H9 (cell line): ENCODE measurements around the gene PRSS1. TPM values are rescaled to one million over a fixed set of nuclear protein-coding genes. Genes with fewer than 3 reads are reported as not detected.

Source experiments
- DNase-seq: peaks from one replicate; pipeline ENCODE4 v3.0.0-alpha.2; 2017
- H2AFZ ChIP-seq: one replicate; pipeline ENCODE4 v1.6.1; 2013; ENCODE audit warnings: mild to moderate bottlenecking, low read length, control low read depth, moderate library complexity
- H2AK5ac ChIP-seq: 2 replicates; pipeline ENCODE4 v1.6.1; 2013; ENCODE audit warnings: low read length, control low read depth, mixed read lengths; ENCODE audit not compliant: insufficient read length
- H2BK120ac ChIP-seq: one replicate; pipeline ENCODE4 v1.6.1; 2013; ENCODE audit warnings: low read depth, mild to moderate bottlenecking, low read length, control low read depth, inconsistent platforms; ENCODE audit not compliant: poor library complexity, severe bottlenecking
- H2BK12ac ChIP-seq: 2 replicates; pipeline ENCODE4 v1.6.1; 2013; ENCODE audit warnings: low read length, control low read depth, mixed read lengths, low read depth; ENCODE audit not compliant: insufficient read length
- H2BK15ac ChIP-seq: 2 replicates; pipeline ENCODE4 v1.6.1; 2013; ENCODE audit warnings: low read depth, low read length, control low read depth
- H2BK20ac ChIP-seq: one replicate; pipeline ENCODE4 v1.6.1; 2013; ENCODE audit warnings: low read depth, mild to moderate bottlenecking, low read length, control low read depth, inconsistent platforms; ENCODE audit not compliant: poor library complexity, severe bottlenecking
- H2BK5ac ChIP-seq: 2 replicates; pipeline ENCODE4 v1.6.1; 2013; ENCODE audit warnings: low read length, control low read depth, mixed read lengths; ENCODE audit not compliant: insufficient read length
- H3K14ac ChIP-seq: 2 replicates; pipeline ENCODE4 v1.6.1; 2013; ENCODE audit warnings: low read length, control low read depth; ENCODE audit not compliant: insufficient read depth
- H3K18ac ChIP-seq: 2 replicates; pipeline ENCODE4 v1.6.1; 2013; ENCODE audit warnings: low read depth, mild to moderate bottlenecking, mixed read lengths, low read length, control low read depth; ENCODE audit not compliant: insufficient read length
- H3K23ac ChIP-seq: 2 replicates; pipeline ENCODE4 v1.6.1; 2013; ENCODE audit warnings: low read length, control low read depth, mixed read lengths, low read depth; ENCODE audit not compliant: insufficient read length
- H3K23me2 ChIP-seq: 2 replicates; pipeline ENCODE4 v1.6.1; 2013; ENCODE audit warnings: low read depth, mild to moderate bottlenecking, mixed read lengths, low read length, control low read depth; ENCODE audit not compliant: insufficient read length, poor library complexity, severe bottlenecking
- H3K27ac ChIP-seq: 2 replicates; pipeline ENCODE4 v1.5.1; 2013; ENCODE audit warnings: low read length, control low read depth, mixed read lengths, low read depth; ENCODE audit not compliant: insufficient read length
- H3K27me3 ChIP-seq: 2 replicates; pipeline ENCODE4 v1.6.1; 2013; ENCODE audit warnings: low read length, control low read depth, inconsistent platforms; ENCODE audit not compliant: insufficient read depth
- H3K4ac ChIP-seq: 2 replicates; pipeline ENCODE4 v1.6.1; 2013; ENCODE audit warnings: low read depth, mild to moderate bottlenecking, control low read depth, inconsistent platforms, low read length, moderate library complexity
- H3K4me1 ChIP-seq: 2 replicates; pipeline ENCODE4 v1.6.1; 2013; ENCODE audit warnings: low read length, control low read depth, inconsistent platforms; ENCODE audit not compliant: insufficient read depth
- H3K4me2 ChIP-seq: 2 replicates; pipeline ENCODE4 v1.6.1; 2013; ENCODE audit warnings: low read length, control low read depth, mixed read lengths; ENCODE audit not compliant: insufficient read length, insufficient read depth
- H3K56ac ChIP-seq: 2 replicates; pipeline ENCODE4 v1.6.1; 2013; ENCODE audit warnings: low read depth, mild to moderate bottlenecking, mixed read lengths, low read length, control low read depth; ENCODE audit not compliant: insufficient read length
- H3K79me1 ChIP-seq: 2 replicates; pipeline ENCODE4 v1.6.1; 2013; ENCODE audit warnings: low read depth, mild to moderate bottlenecking, moderate library complexity, low read length, control low read depth, inconsistent platforms; ENCODE audit not compliant: insufficient read depth, poor library complexity, severe bottlenecking
- H3K79me2 ChIP-seq: 2 replicates; pipeline ENCODE4 v1.6.1; 2013; ENCODE audit warnings: low read length, control low read depth, inconsistent platforms; ENCODE audit not compliant: insufficient read depth
- H3K9ac ChIP-seq: 2 replicates; pipeline ENCODE4 v1.6.1; 2013; ENCODE audit warnings: low read length, control low read depth, mixed read lengths; ENCODE audit not compliant: insufficient read length; ENCODE audit errors: extremely low read depth
- H3K9me3 ChIP-seq: one replicate; pipeline ENCODE4 v1.6.1; 2013; ENCODE audit warnings: low read depth, low read length, inconsistent platforms; ENCODE audit not compliant: control insufficient read depth
- H3T11ph ChIP-seq: one replicate; pipeline ENCODE4 v1.6.1; 2013; ENCODE audit warnings: mild to moderate bottlenecking, low read length, control low read depth, inconsistent platforms
- H4K20me1 ChIP-seq: one replicate; pipeline ENCODE4 v1.6.1; 2013; ENCODE audit not compliant: control insufficient read depth, insufficient read length, insufficient read depth
- H4K5ac ChIP-seq: 2 replicates; pipeline ENCODE4 v1.6.1; 2013; ENCODE audit warnings: low read depth, mild to moderate bottlenecking, mixed read lengths, low read length, control low read depth; ENCODE audit not compliant: insufficient read length
- H4K8ac ChIP-seq: replicated peaks from 2 replicates; pipeline ENCODE4 v1.6.1; 2013; ENCODE audit warnings: low read length, control low read depth, mixed read lengths, low read depth; ENCODE audit not compliant: insufficient read length
- H4K91ac ChIP-seq: 2 replicates; pipeline ENCODE4 v1.6.1; 2013; ENCODE audit warnings: low read depth, mild to moderate bottlenecking, moderate library complexity, mixed read lengths, low read length, control low read depth; ENCODE audit not compliant: insufficient read length
- H3K27ac Mint-ChIP-seq, 3 experiments: 2 replicates in 2 of 3; 3 replicates in 1 of 3; pipeline ENCODE4 v1.8.0; 2020 to 2021; ENCODE audit warnings: mixed read lengths in 3 of 3, mild to moderate bottlenecking in 1 of 3, moderate library complexity in 1 of 3
- H3K27me3 Mint-ChIP-seq: 2 replicates; pipeline ENCODE4 v1.8.0; 2021; ENCODE audit warnings: low read depth, mild to moderate bottlenecking, moderate library complexity, mixed read lengths
- H3K36me3 Mint-ChIP-seq, 3 experiments: 2 replicates in 2 of 3; 3 replicates in 1 of 3; pipeline ENCODE4 v1.8.0; 2020 to 2021; ENCODE audit warnings: low read depth in 3 of 3, mixed read lengths in 3 of 3; ENCODE audit not compliant: insufficient read depth in 1 of 3
- H3K4me1 Mint-ChIP-seq, 2 experiments: 2 replicates each; pipeline ENCODE4 v1.8.0; 2020; ENCODE audit warnings: mixed read lengths in 2 of 2
- H3K4me3 Mint-ChIP-seq, 2 experiments: 2 replicates in 1 of 2; 3 replicates in 1 of 2; pipeline ENCODE4 v1.8.0; 2020 to 2021; ENCODE audit warnings: mild to moderate bottlenecking in 2 of 2, mixed read lengths in 2 of 2, moderate library complexity in 1 of 2
- H3K9me3 Mint-ChIP-seq, 2 experiments: 2 replicates in 1 of 2; 3 replicates in 1 of 2; pipeline ENCODE4 v1.8.0; 2020; ENCODE audit warnings: mild to moderate bottlenecking in 2 of 2, mixed read lengths in 2 of 2, moderate library complexity in 1 of 2
- CTCF ChIP-seq: fragments of 200-600 bp; sonication (generic); conservative IDR thresholded peaks from 3 replicates; pipeline ENCODE4 v1.8.0; 2021; ENCODE audit warnings: antibody characterized with exemption, mild to moderate bottlenecking
- WGBS: extraction: QIAGEN DNeasy Blood & Tissue Kit; methylation state at CpG from one replicate; pipeline ENCODE4 v1.1.7; 2013; ENCODE audit warnings: missing lambda C conversion rate, low lambda C conversion rate, mixed read lengths; ENCODE audit not compliant: insufficient read length; ENCODE audit errors: extremely low coverage; 5-methylcytosine and 5-hydroxymethylcytosine counted together
- total RNA-seq: library from RNA; stranded (reverse); gene quantifications from 2 replicates; pipeline ENCODE4 v1.2.1, GENCODE V29; 2021

PRSS1 gene
- total RNA-seq, 1 experiment from 2014 or later, result not detected

- no peak within 1 kb of the TSS for H3K9ac ChIP-seq
- H3K9me3 ChIP-seq, result no peaks in the 10 kb centered on the region
These were observed 21.5 kb downstream of the PRSS1 start, which contains the start of gene PRSS2 for GRCh38 chr7:142770661-142771352. Gene PRSS2 (plus strand): TSS chr7:142770970. CDS start chr7:142770983, 13 bp downstream.

More at GRCh38 chr7:142770661-142771352, 21.5 kb downstream of the PRSS1 start, which contains the start of gene PRSS2:
- Histone ChIP-seq H3K14ac (no peak within 1 kb of the TSS), H3K23me2 (no peaks in the 10 kb centered on the region), H4K8ac (no peak within 1 kb of the TSS), H3K4me1 (no peaks in the 10 kb centered on the region), H3K79me1 (no peaks in the 10 kb centered on the region), H3K79me2 (no peaks in the 10 kb centered on the region), H3K23ac (no peak within 1 kb of the TSS), H3K56ac (no peak within 1 kb of the TSS), H4K5ac (no peak within 1 kb of the TSS), H2AK5ac (no peak within 1 kb of the TSS), H2AFZ (no peak within 1 kb of the TSS), H2BK5ac (no peak within 1 kb of the TSS), H3K4me2 (no peak within 1 kb of the TSS), H3T11ph (no peak within 1 kb of the TSS), H4K20me1 (no peaks in the 10 kb centered on the region), H3K4ac (no peak within 1 kb of the TSS), H2BK15ac (no peak within 1 kb of the TSS), H3K18ac (no peak within 1 kb of the TSS), H3K27ac (no peak within 1 kb of the TSS), H3K27me3 (no peaks in the 10 kb centered on the region), H4K91ac (no peak within 1 kb of the TSS), H2BK12ac (no peak within 1 kb of the TSS), H2BK120ac (no peak within 1 kb of the TSS), H2BK20ac (no peak within 1 kb of the TSS)
- Mint-ChIP-seq H3K36me3 (no peaks in the 10 kb centered on the region), H3K9me3 (no peaks in the 10 kb centered on the region), H3K27me3 (peaks cover 16% of the 10 kb centered on the region), H3K4me1 (peaks cover 3 to 5% of the 10 kb centered on the region in 2 experiments; a peak in 3 of 4 replicates), H3K4me3 (no peak within 1 kb of the TSS), H3K27ac (no peak within 1 kb of the TSS)
- no CpG with 5 or more reads among the region's 7 CpGs for WGBS
- no peak for DNase-seq
- no peak for TF ChIP-seq CTCF
